Naive B cell (primary cell): Measurements from ENCODE around the gene TOR1AIP2. TPM values are rescaled to one million over a fixed set of nuclear protein-coding genes. Genes with fewer than 3 reads are reported as not detected.

ENCODE experiments used
- ATAC-seq, 2 donors: fragments of 150-1000 bp; cut with Tn5 transposase; 2 replicates each; pipeline ENCODE4 v1.10.0; 2021; ENCODE audit warnings: low read depth in 2 of 2, mild to moderate bottlenecking in 2 of 2, moderate library complexity in 2 of 2
- DNase-seq: peaks from one replicate; pipeline ENCODE4 v3.0.0; 2022
- H3K27ac Mint-ChIP-seq, 6 donors: one replicate each; pipeline ENCODE4 v1.8.0; 2020 to 2022; ENCODE audit warnings: mild to moderate bottlenecking in 6 of 6, mixed read lengths in 6 of 6, moderate library complexity in 5 of 6, inconsistent platforms in 2 of 6
- H3K27me3 Mint-ChIP-seq, 3 donors: one replicate each; pipeline ENCODE4 v1.8.0; 2021 to 2022; ENCODE audit warnings: mixed read lengths in 3 of 3, mild to moderate bottlenecking in 1 of 3
- H3K36me3 Mint-ChIP-seq, 2 donors: one replicate each; pipeline ENCODE4 v1.8.0; 2020 to 2022; ENCODE audit warnings: mixed read lengths in 2 of 2, inconsistent platforms in 1 of 2, mild to moderate bottlenecking in 1 of 2
- H3K4me1 Mint-ChIP-seq, 3 donors: one replicate each; pipeline ENCODE4 v1.8.0; 2020 to 2022; ENCODE audit warnings: mixed read lengths in 3 of 3, inconsistent platforms in 1 of 3, mild to moderate bottlenecking in 1 of 3, moderate library complexity in 1 of 3
- H3K4me3 Mint-ChIP-seq, 8 donors: one replicate each; pipeline ENCODE4 v1.8.0; 2020 to 2022; ENCODE audit warnings: mild to moderate bottlenecking in 8 of 8, mixed read lengths in 8 of 8, moderate library complexity in 8 of 8, inconsistent platforms in 2 of 8
- H3K9me3 Mint-ChIP-seq, 7 donors: one replicate each; pipeline ENCODE4 v1.8.0; 2020 to 2022; ENCODE audit warnings: mixed read lengths in 7 of 7, mild to moderate bottlenecking in 5 of 7, inconsistent platforms in 2 of 7, moderate library complexity in 1 of 7
- polyA plus RNA-seq, 6 donors: library from polyadenylated mRNA; unstranded; fragments of 300-500 nt; fragmentation: Illumina TruSeq; gene quantifications; one replicate each; pipeline ENCODE4 v1.2.3, GENCODE V29; 2021; ENCODE audit warnings: low read depth in 6 of 6

Gene TOR1AIP2
- polyA plus RNA-seq, 6 donors from 2014 or later: 9.9 to 18.1 (median 14.2) TPM

DNA sequence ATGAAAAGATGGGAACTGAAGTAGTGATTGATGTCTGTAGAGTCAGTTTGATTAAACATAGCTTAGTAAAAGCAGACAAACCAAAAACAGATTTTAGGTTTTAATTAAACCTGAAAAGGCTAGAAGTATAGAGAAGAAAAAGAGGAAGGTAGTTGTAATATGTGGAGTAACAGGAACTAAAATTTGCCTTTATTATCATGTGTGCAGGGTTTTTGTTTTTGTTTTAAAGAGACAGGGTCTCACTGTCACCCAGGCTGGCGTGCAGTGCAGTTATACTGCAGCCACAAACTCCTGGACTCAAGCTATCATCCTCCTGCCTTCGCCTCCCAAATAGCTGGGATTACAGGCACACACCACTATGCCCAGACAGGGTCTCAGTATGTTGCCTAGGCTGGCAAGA lies 10.5 kb upstream of the TOR1AIP2 start:
- peak overlapping the region; percentile 44 to 87 (median 76) for H3K4me3 Mint-ChIP-seq
- H3K9me3 Mint-ChIP-seq: no peaks in the 10 kb centered on the region
- H3K4me1 Mint-ChIP-seq: peaks cover 10 to 63% (median 37%) of the 10 kb centered on the region in 3 donors
- ATAC-seq: peak; percentile 57
- no peaks in the 10 kb centered on the region for H3K36me3 Mint-ChIP-seq
- peak overlapping the region; percentile 10 to 94 (median 56) for H3K27ac Mint-ChIP-seq
- no peaks in the 10 kb centered on the region for H3K27me3 Mint-ChIP-seq
- peak; percentile 27 for DNase-seq

DNA sequence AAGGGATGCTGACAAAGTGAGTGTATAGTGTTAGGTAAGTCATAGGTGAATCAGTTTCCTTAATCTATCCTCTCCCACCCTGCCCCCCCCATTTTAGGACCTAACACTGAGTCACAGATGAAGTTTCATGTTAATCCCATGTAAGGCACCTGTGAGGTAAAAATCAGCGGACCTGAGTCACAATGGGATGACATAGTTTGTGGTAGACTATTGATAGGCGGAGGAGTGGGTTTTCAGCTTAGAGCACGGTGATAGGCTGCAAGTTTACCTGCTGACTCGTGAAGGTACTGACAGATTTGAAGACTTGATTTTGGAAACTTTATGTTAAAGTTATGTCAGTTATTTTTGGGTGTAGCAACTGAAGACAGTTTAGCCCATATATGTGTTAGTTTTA lies 6.1 kb upstream of the TOR1AIP2 start:
- H3K4me1 Mint-ChIP-seq: peaks cover 26 to 53% (median 41%) of the 10 kb centered on the region in 3 donors
- peak overlapping the region; percentile 99 to 100 (median 100) for H3K27ac Mint-ChIP-seq
- no peaks in the 10 kb centered on the region for H3K9me3 Mint-ChIP-seq
- DNase-seq (peak; percentile 50), ATAC-seq (no peak)
- no peaks in the 10 kb centered on the region for H3K36me3 Mint-ChIP-seq
- H3K4me3 Mint-ChIP-seq: peak overlapping the region; percentile 92 to 99 (median 96)
- H3K27me3 Mint-ChIP-seq: no peaks in the 10 kb centered on the region

DNA sequence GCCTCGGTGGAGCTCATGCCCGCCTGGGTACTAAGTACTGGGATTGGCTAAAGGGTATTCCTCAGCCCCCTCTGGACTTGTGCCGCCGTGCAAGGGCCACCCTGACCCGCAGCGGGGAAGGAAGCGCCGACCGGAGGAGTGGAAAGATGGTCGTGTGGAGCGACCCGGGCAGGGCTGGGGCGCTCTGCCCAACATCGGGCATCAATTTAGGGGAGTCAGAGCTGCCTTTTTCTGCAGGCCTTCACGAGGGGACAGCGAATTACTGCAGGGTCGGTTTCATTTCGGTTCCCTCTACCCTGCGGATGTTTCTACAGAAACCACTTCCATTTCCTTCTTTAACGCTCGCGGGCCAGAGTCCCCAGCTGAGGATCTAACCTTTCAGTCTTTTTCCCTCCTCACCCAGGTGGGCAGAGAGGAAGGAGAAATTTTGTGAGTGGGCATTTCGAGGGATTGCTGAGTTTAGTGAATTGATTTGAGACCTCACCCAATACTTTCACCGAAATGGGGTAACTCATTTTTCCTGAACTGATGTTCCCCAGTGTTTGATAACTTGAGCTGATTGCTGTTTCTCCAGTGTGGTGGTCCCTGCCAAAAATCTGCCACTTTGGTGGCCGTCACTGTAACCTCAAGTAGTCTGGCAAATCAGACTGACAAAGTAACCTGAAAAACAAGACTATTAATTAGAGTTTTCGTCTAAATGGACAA lies 5.6 kb upstream of the TOR1AIP2 start:
- Mint-ChIP-seq H3K27ac (peak overlapping the region; percentile 99 to 100 (median 100)), H3K27me3 (no peaks in the 10 kb centered on the region), H3K36me3 (no peaks in the 10 kb centered on the region), H3K4me3 (peak overlapping the region; percentile 92 to 99 (median 96)), H3K4me1 (peaks cover 26 to 52% (median 40%) of the 10 kb centered on the region in 3 donors), H3K9me3 (no peaks in the 10 kb centered on the region)
- DNase-seq: no peak
- peak; percentile 16 to 29 for ATAC-seq

GRCh38 chr1:179882253-179883039 lies 4.8 kb upstream of the TOR1AIP2 start, which contains the start of gene TOR1AIP1:
TSS of gene TOR1AIP1 (plus strand) at chr1:179882285. CDS start at chr1:179882503, 218 bp downstream.
- Mint-ChIP-seq H3K4me1 (peaks cover 24 to 52% (median 38%) of the 10 kb centered on the region in 3 donors), H3K4me3 (peak within 1 kb of the TSS; percentile 92 to 99 (median 96)), H3K9me3 (no peaks in the 10 kb centered on the region), H3K27me3 (no peaks in the 10 kb centered on the region), H3K27ac (peak within 1 kb of the TSS; percentile 99 to 100 (median 100)), H3K36me3 (no peaks in the 10 kb centered on the region)
- ATAC-seq (peak; percentile 73 to 74), DNase-seq (peak; percentile 99)

DNA sequence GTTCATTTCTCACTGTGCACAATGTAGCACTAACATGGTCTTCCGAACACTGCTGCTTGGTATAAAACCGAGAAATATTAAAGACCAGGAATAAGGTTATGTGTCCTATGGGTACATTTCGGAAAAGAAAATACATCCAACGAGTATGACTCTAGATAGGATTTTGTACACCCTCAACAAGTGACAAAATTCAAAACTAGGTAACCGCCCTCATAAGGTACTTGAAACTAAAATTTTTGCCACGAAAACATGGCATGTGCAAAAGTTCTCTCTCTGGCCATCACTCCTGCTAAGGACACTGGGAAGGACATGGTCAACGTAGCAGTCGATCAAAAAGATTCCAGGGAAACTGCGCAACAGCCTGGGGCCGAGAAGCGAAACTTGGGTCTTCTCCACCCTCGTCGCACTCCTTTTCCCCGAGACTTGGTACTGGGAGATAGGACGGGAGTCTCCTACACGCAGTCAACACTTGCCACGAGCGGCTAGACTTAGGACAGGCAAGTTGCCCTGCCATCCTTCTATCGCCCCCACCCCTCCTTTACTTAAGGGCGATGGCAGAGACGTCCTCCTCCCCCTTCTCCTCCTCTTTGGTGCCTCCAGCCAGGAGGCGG lies 4.1 kb upstream of the TOR1AIP2 start:
- no peaks in the 10 kb centered on the region for H3K9me3 Mint-ChIP-seq
- DNase-seq: no peak
- peaks cover 24 to 49% (median 34%) of the 10 kb centered on the region in 3 donors for H3K4me1 Mint-ChIP-seq
- H3K27me3 Mint-ChIP-seq: no peaks in the 10 kb centered on the region
- no peaks in the 10 kb centered on the region for H3K36me3 Mint-ChIP-seq
- H3K4me3 Mint-ChIP-seq: peak overlapping the region; percentile 92 to 99 (median 96)
- H3K27ac Mint-ChIP-seq: peak overlapping the region; percentile 99 to 100 (median 100)
- no peak for ATAC-seq

GRCh38 chr1:179879797-179880196 lies 2.2 kb upstream of the TOR1AIP2 start:
- no peaks in the 10 kb centered on the region for H3K9me3 Mint-ChIP-seq

DNA sequence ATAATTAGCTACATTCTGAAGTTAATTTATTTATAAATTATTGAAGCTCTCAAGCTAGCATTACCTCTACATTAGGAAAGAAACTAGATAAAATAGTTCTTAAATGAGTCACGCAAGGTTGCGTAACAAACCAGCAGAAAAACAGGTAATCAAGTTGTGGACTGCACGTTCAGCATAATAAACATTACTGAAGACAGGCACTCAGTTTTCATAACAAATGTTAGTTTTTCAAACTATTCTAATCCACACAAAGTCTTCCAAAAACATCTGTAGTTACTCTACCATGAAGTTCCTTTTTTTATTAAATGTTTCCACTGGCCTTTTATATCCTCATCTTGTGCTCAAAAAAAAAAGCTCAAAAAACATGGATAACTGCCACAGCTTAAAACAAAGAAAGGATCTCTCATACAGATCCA lies 1.3 kb downstream of the TOR1AIP2 start:
- H3K4me1 Mint-ChIP-seq: peaks cover 29 to 60% (median 40%) of the 10 kb centered on the region in 3 donors
- H3K4me3 Mint-ChIP-seq: peak overlapping the region; percentile 61 to 99 (median 96)
- H3K27me3 Mint-ChIP-seq: no peaks in the 10 kb centered on the region
- DNase-seq (no peak), ATAC-seq (no peak)
- H3K36me3 Mint-ChIP-seq: peaks cover 6 to 7% of the 10 kb centered on the region in 2 donors
- H3K9me3 Mint-ChIP-seq: no peaks in the 10 kb centered on the region
- H3K27ac Mint-ChIP-seq: peak overlapping the region; percentile 4 to 88 (median 32)

More at GRCh38 chr1:179879797-179880196, 2.2 kb upstream of the TOR1AIP2 start:
- no peaks in the 10 kb centered on the region for H3K36me3 Mint-ChIP-seq
- H3K27ac Mint-ChIP-seq: peak overlapping the region in 2 of 6 donors; percentile 13 to 14
- H3K27me3 Mint-ChIP-seq: no peaks in the 10 kb centered on the region
- H3K4me3 Mint-ChIP-seq: peak overlapping the region in 1 of 8 donors; percentile 71
- DNase-seq: no peak
- ATAC-seq: no peak
- H3K4me1 Mint-ChIP-seq: peaks cover 24 to 54% (median 35%) of the 10 kb centered on the region in 3 donors

DNA sequence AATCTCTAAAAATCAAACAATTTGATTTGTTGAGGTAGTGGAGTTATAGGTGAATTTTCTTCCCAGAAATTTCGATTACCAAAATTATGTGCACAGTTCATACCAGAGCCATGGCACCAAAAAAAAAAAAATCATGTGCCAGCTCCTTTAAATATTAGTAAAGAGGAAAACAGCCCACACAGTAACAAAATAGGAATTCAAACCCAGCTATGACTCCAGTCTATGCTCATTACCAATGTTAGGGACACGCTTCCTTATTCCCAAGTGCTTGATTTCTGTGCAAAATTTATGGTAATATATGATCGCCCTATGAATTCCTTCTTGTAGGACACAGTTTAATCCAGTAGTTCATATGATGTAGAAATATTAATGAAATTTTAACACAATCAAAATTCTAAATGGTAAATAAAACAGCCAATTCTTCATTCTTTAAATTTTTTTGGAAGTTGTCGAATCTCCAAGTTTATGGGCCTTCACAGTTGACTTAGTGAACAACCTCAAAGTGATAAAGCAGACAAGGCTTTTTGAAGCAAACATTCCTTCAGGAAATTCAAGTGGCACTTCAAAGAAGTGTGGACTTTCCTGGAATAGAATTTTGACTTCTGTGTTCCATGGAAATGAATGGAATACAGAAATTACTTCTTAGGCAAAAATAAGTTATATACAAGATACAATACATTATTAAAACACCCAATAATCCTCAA lies 1.9 kb downstream of the TOR1AIP2 start:
- H3K9me3 Mint-ChIP-seq: no peaks in the 10 kb centered on the region
- no peak overlapping the region for H3K27ac Mint-ChIP-seq
- DNase-seq: no peak
- peaks cover 29 to 65% (median 41%) of the 10 kb centered on the region in 3 donors for H3K4me1 Mint-ChIP-seq
- peaks cover 6 to 7% of the 10 kb centered on the region in 2 donors for H3K36me3 Mint-ChIP-seq
- no peak for ATAC-seq
- H3K27me3 Mint-ChIP-seq: no peaks in the 10 kb centered on the region
- peak overlapping the region in 2 of 8 donors; percentile 21 to 97 for H3K4me3 Mint-ChIP-seq

DNA sequence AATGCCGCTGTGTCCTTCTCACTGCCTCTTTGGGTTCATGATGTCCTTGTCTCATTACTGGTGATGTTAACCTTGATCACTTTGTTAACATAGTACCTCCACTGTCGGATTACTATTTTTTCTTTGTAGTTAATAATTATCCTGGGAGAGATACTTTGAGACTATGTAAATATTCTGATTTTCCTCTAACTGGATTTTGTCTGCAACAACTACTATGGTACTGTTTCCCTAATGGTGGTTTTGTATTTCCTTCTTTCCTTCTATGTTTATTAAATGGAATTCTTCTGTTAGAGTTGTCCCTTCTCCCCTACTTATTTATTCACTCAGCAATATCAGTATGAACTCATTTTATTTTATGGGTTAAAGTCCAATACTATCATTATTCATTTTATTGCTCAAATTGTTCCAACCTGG lies 4.2 kb downstream of the TOR1AIP2 start:
- Mint-ChIP-seq H3K27me3 (no peaks in the 10 kb centered on the region), H3K27ac (peak overlapping the region in 3 of 6 donors; percentile 26 to 62 (median 44)), H3K4me3 (peak overlapping the region in 1 of 8 donors; percentile 18), H3K36me3 (peaks cover 6 to 7% of the 10 kb centered on the region in 2 donors), H3K9me3 (no peaks in the 10 kb centered on the region), H3K4me1 (peaks cover 22 to 69% (median 41%) of the 10 kb centered on the region in 3 donors)
- DNase-seq (no peak), ATAC-seq (no peak)

DNA sequence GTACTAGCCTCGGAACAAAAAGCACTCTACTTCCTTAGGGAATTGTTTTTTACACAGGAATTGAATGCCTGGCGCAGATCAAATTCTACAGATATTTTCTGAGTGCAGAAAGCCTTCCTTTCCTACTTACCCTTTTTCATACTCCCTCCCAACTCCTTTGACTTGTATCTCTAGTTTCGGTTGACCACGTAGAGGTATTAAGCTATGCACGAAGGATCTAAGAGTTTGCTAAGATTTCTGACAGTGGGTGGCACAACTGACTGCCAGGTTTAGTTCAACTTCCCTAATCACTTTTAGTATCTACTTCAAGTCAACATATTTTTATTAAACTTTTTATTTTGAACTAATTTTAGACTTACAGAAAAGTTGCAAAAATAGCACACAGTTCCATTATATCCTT lies 5.0 kb downstream of the TOR1AIP2 start:
- H3K4me3 Mint-ChIP-seq: peak overlapping the region in 1 of 8 donors; percentile 40
- DNase-seq (no peak), ATAC-seq (peak; percentile 39 to 46)
- H3K27ac Mint-ChIP-seq: peak overlapping the region in 4 of 6 donors; percentile 32 to 88 (median 43)
- H3K4me1 Mint-ChIP-seq: peaks cover 19 to 64% (median 43%) of the 10 kb centered on the region in 3 donors
- peaks cover 6 to 7% of the 10 kb centered on the region in 2 donors for H3K36me3 Mint-ChIP-seq
- no peaks in the 10 kb centered on the region for H3K27me3 Mint-ChIP-seq
- H3K9me3 Mint-ChIP-seq: no peaks in the 10 kb centered on the region

DNA sequence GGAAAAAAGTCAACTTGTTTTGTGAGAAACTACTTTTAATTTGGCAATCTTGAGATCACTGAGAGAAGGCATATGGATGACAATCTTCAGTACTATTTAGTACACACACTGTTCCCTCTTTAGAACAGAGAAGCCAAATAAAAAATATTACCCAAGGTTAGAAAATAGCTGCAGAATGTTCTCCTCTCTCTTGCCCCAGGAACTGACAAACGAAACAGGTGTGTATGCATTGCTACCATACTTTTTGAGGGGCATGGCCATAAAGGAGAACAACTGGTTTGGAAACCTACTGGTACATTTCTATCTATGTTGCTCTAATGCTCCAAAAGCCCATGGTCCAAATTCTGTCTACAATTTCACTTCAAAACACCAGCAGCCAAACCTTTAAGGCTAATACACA lies 5.7 kb downstream of the TOR1AIP2 start:
- H3K4me1 Mint-ChIP-seq: peaks cover 19 to 61% (median 48%) of the 10 kb centered on the region in 3 donors
- ATAC-seq (no peak), DNase-seq (no peak)
- H3K9me3 Mint-ChIP-seq: no peaks in the 10 kb centered on the region
- H3K36me3 Mint-ChIP-seq: peaks cover 6 to 7% of the 10 kb centered on the region in 2 donors
- no peaks in the 10 kb centered on the region for H3K27me3 Mint-ChIP-seq
- no peak overlapping the region for H3K4me3 Mint-ChIP-seq
- peak overlapping the region in 3 of 6 donors; percentile 32 to 88 (median 42) for H3K27ac Mint-ChIP-seq

DNA sequence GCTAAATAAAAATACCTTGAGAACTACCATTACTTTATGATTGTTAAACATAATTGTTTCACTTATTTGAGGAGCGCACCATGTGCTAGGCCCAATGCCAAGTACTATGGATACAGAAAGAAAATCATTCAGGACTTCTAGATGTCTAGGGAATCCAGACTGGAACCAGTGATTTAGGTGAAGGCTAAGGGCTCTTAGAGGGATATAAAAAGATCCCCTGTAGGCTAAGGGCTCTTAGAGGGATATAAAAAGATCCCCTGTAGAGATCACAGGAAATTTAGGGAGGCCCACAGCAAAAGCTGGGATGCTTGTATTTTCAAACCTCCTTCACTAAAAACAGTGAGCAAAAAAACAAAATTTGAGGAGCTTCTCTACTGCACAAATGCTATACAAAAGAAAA lies 6.7 kb downstream of the TOR1AIP2 start:
- H3K9me3 Mint-ChIP-seq: no peaks in the 10 kb centered on the region
- no peaks in the 10 kb centered on the region for H3K27me3 Mint-ChIP-seq
- peak overlapping the region in 1 of 6 donors; percentile 57 for H3K27ac Mint-ChIP-seq
- H3K36me3 Mint-ChIP-seq: peaks cover 6 to 7% of the 10 kb centered on the region in 2 donors
- no peak for ATAC-seq
- no peak for DNase-seq
- H3K4me3 Mint-ChIP-seq: no peak overlapping the region
- peaks cover 19 to 51% (median 45%) of the 10 kb centered on the region in 3 donors for H3K4me1 Mint-ChIP-seq
